Right atrium auricular region (tissue), 2 donors: ENCODE results near the gene COL11A1. TPM values are rescaled to one million over a fixed set of nuclear protein-coding genes. Genes with fewer than 3 reads are reported as not detected.

ENCODE experiments used
- DNase-seq: peaks from one replicate; pipeline ENCODE4 v3.0.0-alpha.2; 2019; ENCODE audit warnings: low spot score
- H3K27ac ChIP-seq, 2 donors: fragments of 200-600 bp; sonication (generic); 1 replicate in 1 of 2; 2 replicates in 1 of 2; pipeline ENCODE4 v1.5.1; 2016 to 2019
- H3K27me3 ChIP-seq, 2 donors: fragments of 200-600 bp; sonication (generic); one replicate each; pipeline versions ENCODE4 v1.5.1 to v1.6.0; 2017 to 2019
- H3K36me3 ChIP-seq: fragments of 200-600 bp; sonication (generic); one replicate; pipeline ENCODE4 v1.5.1; 2016
- H3K4me1 ChIP-seq, 2 donors: fragments of 200-600 bp; sonication (generic); one replicate each; pipeline versions ENCODE4 v1.5.1 to v1.6.0; 2017 to 2019
- H3K4me3 ChIP-seq, 2 donors: fragments of 200-600 bp; sonication (generic); 1 replicate in 1 of 2; 2 replicates in 1 of 2; pipeline ENCODE4 v1.5.1; 2017 to 2019; ENCODE audit warnings: mild to moderate bottlenecking in 1 of 2, moderate library complexity in 1 of 2
- H3K9me3 ChIP-seq, 2 donors: fragments of 200-600 bp; sonication (generic); one replicate each; pipeline ENCODE4 v1.5.1; 2019
- total RNA-seq, 2 donors: library from RNA; depleted of rRNA; stranded (reverse); fragments of >200 nt; gene quantifications; one replicate each; pipeline ENCODE4 v1.1.0, GENCODE V29; 2016
- TF ChIP-seq, protein P1 (sequence below), 2 donors: fragments of 200-600 bp; sonication (generic); IDR thresholded peaks; one replicate each; pipeline ENCODE4 v1.5.1; 2019; ENCODE audit warnings: antibody characterized with exemption in 2 of 2

The COL11A1 gene
- total RNA-seq, 2 donors from 2014 or later, result 0.71 TPM; not detected in 1

DNA sequence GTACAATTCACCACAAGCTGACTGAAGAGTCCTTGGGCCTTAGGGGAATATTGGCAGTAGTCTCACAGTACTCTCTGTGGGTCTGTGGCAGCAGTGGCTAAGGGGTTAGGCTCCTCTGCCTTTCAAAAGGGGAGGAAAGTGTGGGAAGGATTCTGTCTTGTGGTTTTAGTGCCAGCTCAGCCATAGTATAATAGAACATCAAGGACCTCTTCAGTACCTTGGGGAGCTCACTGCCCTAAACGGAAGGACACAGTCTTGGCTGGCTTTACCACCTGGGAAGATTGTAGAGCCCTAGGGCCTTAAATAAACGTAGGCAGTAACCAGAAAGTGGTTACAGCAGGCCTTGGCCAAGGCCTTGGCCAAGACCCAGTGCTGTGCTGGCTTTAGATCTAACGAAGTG, 265.7 kb downstream of the COL11A1 start:
- Histone ChIP-seq H3K9me3 (no peaks in the 10 kb centered on the region), H3K4me1 (no peaks in the 10 kb centered on the region)
- TF ChIP-seq, protein P1, sequence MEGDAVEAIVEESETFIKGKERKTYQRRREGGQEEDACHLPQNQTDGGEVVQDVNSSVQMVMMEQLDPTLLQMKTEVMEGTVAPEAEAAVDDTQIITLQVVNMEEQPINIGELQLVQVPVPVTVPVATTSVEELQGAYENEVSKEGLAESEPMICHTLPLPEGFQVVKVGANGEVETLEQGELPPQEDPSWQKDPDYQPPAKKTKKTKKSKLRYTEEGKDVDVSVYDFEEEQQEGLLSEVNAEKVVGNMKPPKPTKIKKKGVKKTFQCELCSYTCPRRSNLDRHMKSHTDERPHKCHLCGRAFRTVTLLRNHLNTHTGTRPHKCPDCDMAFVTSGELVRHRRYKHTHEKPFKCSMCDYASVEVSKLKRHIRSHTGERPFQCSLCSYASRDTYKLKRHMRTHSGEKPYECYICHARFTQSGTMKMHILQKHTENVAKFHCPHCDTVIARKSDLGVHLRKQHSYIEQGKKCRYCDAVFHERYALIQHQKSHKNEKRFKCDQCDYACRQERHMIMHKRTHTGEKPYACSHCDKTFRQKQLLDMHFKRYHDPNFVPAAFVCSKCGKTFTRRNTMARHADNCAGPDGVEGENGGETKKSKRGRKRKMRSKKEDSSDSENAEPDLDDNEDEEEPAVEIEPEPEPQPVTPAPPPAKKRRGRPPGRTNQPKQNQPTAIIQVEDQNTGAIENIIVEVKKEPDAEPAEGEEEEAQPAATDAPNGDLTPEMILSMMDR (IDR thresholded peaks at IDR 0.05), result no peak

DNA sequence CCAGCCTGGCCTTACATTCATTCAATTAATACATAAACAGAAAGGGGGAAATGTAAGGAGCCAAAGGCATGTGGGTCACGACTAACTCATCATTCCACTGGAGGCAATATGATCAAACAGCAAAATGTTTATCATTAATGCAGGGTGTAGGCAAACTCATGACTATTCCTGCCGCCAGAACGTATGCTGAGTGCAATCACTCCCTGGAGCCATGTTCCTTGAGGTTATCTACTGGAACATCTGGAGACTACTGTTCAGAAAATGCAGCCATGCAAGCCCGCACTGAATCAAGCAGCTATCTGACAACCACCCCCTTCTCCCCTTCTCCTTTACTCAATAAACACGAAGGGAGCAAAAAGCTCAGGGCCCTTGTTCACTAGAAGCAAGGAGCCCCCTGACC, 267.6 kb downstream of the COL11A1 start:
- TF ChIP-seq, protein P1 (IDR thresholded peaks at IDR 0.05), result no peak
- no peak overlapping the region for H3K4me3 ChIP-seq
- no peaks in the 10 kb centered on the region for H3K36me3 ChIP-seq
- no peak for DNase-seq
- no peak overlapping the region for H3K27ac ChIP-seq
- no peaks in the 10 kb centered on the region for H3K4me1 ChIP-seq
- H3K27me3 ChIP-seq, result no peaks in the 10 kb centered on the region
- no peaks in the 10 kb centered on the region for H3K9me3 ChIP-seq

More for the DNA sequence above, 265.7 kb downstream of the COL11A1 start:
- Histone ChIP-seq H3K27ac (no peak overlapping the region), H3K36me3 (no peaks in the 10 kb centered on the region), H3K4me3 (no peak overlapping the region), H3K27me3 (no peaks in the 10 kb centered on the region)
- no peak for DNase-seq

DNA sequence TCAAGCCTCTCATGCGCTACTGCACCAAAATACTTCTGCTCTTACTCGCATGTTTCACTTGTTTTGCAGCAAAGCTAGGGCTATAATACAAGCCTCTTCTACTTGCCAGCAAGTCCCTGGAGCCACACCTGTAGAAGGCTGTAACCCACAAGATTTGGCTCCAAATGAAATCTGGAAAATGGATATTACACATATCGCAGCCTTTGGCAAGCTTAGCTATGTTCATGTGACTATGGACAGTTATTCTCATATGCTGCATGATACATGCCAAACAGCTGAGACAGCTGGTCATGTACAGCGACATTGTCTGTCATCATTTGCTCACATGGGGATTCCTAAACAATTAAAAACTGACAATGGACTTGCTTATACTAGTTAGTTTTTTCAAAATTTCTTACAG, 270.3 kb downstream of the COL11A1 start:
- TF ChIP-seq, protein P1 (IDR thresholded peaks at IDR 0.05), result no peak
- H3K36me3 ChIP-seq, result no peaks in the 10 kb centered on the region
- H3K4me3 ChIP-seq, result no peak overlapping the region
- DNase-seq, result no peak
- H3K27me3 ChIP-seq, result no peaks in the 10 kb centered on the region
- H3K9me3 ChIP-seq, result no peaks in the 10 kb centered on the region
- H3K27ac ChIP-seq, result no peak overlapping the region
- no peaks in the 10 kb centered on the region for H3K4me1 ChIP-seq

DNA sequence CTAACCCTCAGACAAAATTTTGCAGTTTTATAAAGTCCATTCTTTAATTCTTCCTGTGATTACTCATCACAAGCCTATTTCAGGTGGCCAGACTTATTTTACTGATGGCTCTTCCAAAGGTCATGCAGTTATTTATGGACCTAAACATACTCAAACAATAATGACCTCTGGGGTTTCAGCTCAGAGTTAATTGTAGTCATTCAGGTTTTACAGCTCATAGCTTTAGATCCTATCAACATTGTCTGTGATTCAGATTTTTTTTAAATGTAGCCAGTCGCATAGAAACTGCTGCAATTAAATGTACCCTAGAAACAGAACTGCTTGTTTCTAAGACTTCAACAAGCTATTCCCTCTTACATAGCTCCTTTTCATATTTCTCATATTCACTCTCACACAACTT, 270.8 kb downstream of the COL11A1 start:
- Histone ChIP-seq H3K4me1 (no peaks in the 10 kb centered on the region), H3K4me3 (no peak overlapping the region), H3K27ac (no peak overlapping the region), H3K36me3 (no peaks in the 10 kb centered on the region), H3K9me3 (no peaks in the 10 kb centered on the region), H3K27me3 (no peaks in the 10 kb centered on the region)
- DNase-seq, result no peak
- TF ChIP-seq, protein P1 (IDR thresholded peaks at IDR 0.05), result no peak

DNA sequence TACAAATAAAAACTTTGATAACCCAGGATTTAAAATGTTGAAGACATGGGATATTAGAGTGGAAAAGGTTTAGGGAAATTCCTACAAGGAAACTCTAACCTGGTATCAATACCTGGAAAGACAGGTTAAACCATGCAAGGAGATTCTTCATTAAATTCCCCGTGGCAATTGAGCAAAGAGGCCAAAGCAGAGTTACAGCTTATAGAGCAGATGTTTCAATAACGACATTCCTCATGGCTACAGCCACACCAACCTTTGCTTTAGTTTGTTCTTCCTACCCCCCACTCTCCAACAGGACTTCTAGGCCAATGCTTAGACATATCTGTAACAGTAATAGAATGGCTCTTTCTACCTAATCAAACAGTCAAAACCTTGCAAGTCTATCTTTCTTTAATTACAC, 271.3 kb downstream of the COL11A1 start:
- no peak for DNase-seq
- Histone ChIP-seq H3K4me3 (no peak overlapping the region), H3K4me1 (no peaks in the 10 kb centered on the region), H3K36me3 (no peaks in the 10 kb centered on the region), H3K9me3 (no peaks in the 10 kb centered on the region), H3K27ac (no peak overlapping the region), H3K27me3 (no peaks in the 10 kb centered on the region)
- TF ChIP-seq, protein P1 (IDR thresholded peaks at IDR 0.05), result no peak

DNA sequence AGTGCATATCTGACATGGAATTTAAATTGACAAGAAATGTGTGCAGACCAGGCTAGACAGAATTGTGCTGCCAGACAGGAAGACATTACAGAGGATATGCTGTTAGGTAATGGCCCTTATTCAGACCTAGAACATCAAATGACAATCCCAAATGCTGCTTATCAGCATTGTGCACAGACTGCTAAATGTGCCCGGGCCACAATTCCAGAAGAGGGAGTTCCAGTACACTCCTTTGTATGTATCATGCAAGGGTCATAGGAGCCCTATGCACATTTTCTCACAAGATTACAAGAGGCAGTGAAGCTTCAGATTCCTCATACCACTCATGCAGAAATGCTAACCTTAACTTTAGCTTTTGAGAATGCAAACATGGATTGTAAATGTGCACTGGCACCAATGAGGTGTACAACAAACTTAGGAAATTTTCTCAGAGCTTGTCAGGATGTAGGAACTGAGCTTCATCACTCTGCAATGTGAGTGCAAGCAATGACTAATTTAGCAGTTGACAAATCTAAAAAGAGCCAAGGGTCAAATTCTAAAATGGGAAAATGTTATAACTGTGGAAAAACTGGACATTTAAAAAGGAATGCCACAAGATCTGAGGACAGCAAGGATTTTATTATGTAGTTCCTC, 273.5 kb downstream of the COL11A1 start:
- Histone ChIP-seq H3K4me1 (no peaks in the 10 kb centered on the region), H3K36me3 (no peaks in the 10 kb centered on the region)

More for the DNA sequence above, 273.5 kb downstream of the COL11A1 start:
- no peaks in the 10 kb centered on the region for H3K27me3 ChIP-seq
- H3K27ac ChIP-seq, result no peak overlapping the region
- H3K4me3 ChIP-seq, result no peak overlapping the region
- no peaks in the 10 kb centered on the region for H3K9me3 ChIP-seq
- TF ChIP-seq, protein P1 (IDR thresholded peaks at IDR 0.05), result no peak
- DNase-seq, result no peak
